Measurements from ENCODE around the gene OMG. TPM values are rescaled to one million over a fixed set of nuclear protein-coding genes. Genes with fewer than 3 reads are reported as not detected.
"Not testable (repeated sequence)": the region's sequence is repeated elsewhere in the genome, so short reads cannot be mapped to it uniquely, and the experiment has no call there.

Gene OMG
- polyA plus RNA-seq, 4 donors = 0.09 to 0.29 (median 0.16) TPM

- no peak for DNase-seq (ENCODE audit: low read depth in 4 of 4, low spot score in 3 of 4)
Observed at GRCh38 chr17:31269036-31269577, 27.9 kb downstream of the OMG start.

GRCh38 chr17:31266042-31266441 is 31.0 kb downstream of the OMG start:
- no peak for DNase-seq (ENCODE audit: low read depth in 4 of 4, low spot score in 3 of 4)

- DNase-seq (ENCODE audit: low read depth in 4 of 4, low spot score in 3 of 4) = not testable (repeated sequence)
Observed at GRCh38 chr17:31262923-31263322, 34.1 kb downstream of the OMG start.

GRCh38 chr17:31261601-31262000 is 35.4 kb downstream of the OMG start:
- DNase-seq (ENCODE audit: low read depth in 4 of 4, low spot score in 3 of 4) = no peak

GRCh38 chr17:31260151-31260550 is 36.9 kb downstream of the OMG start:
- no peak for DNase-seq (ENCODE audit: low read depth in 4 of 4, low spot score in 3 of 4)

- DNase-seq (ENCODE audit: low read depth in 4 of 4, low spot score in 3 of 4) = no peak
Observed at GRCh38 chr17:31256936-31257335, 40.1 kb downstream of the OMG start.

- DNase-seq (ENCODE audit: low read depth in 4 of 4, low spot score in 3 of 4) = no peak
Observed at GRCh38 chr17:31254654-31255053, 42.4 kb downstream of the OMG start.

GRCh38 chr17:31252741-31253140 is 44.3 kb downstream of the OMG start:
- no peak for DNase-seq (ENCODE audit: low read depth in 4 of 4, low spot score in 3 of 4)

GRCh38 chr17:31251970-31252328 is 45.1 kb downstream of the OMG start:
- no peak for DNase-seq (ENCODE audit: low read depth in 4 of 4, low spot score in 3 of 4)

- DNase-seq (ENCODE audit: low read depth in 4 of 4, low spot score in 3 of 4) = no peak
Observed at GRCh38 chr17:31251105-31251969, 45.7 kb downstream of the OMG start.

- no peak for DNase-seq (ENCODE audit: low read depth in 4 of 4, low spot score in 3 of 4)
Observed at GRCh38 chr17:31250229-31250628, 46.8 kb downstream of the OMG start.

GRCh38 chr17:31249835-31250141 is 47.3 kb downstream of the OMG start:
- DNase-seq (ENCODE audit: low read depth in 4 of 4, low spot score in 3 of 4) = no peak

- no peak for DNase-seq (ENCODE audit: low read depth in 4 of 4, low spot score in 3 of 4)
Observed at GRCh38 chr17:31248986-31249834, 47.8 kb downstream of the OMG start.

Other genes starting within 250 kb of the OMG start
- 10 to 100 TPM; 36.6 to 42.1 (median 39.1) TPM for gene NF1, start 202.3 kb downstream of the OMG start, polyA plus RNA-seq (ENCODE audit: insufficient read length in 4 of 4)
- 1 to 10 TPM; 1.4 to 4.1 (median 3.1) TPM for gene EVI2B, start 16.8 kb upstream of the OMG start, polyA plus RNA-seq (ENCODE audit: insufficient read length in 4 of 4)
- 1 to 10 TPM; 1.4 to 1.9 (median 1.6) TPM for gene EVI2A, start 24.4 kb upstream of the OMG start, polyA plus RNA-seq (ENCODE audit: insufficient read length in 4 of 4)
- 10 to 100 TPM; 14.8 to 15.7 (median 15.4) TPM for gene RAB11FIP4, start 94.4 kb upstream of the OMG start, polyA plus RNA-seq (ENCODE audit: insufficient read length in 4 of 4)